ENCODE data around the gene DIP2C.
"Not testable (repeated sequence)": the region's sequence is repeated elsewhere in the genome, so short reads cannot be mapped to it uniquely, and the experiment has no call there.

DIP2C gene, protein sequence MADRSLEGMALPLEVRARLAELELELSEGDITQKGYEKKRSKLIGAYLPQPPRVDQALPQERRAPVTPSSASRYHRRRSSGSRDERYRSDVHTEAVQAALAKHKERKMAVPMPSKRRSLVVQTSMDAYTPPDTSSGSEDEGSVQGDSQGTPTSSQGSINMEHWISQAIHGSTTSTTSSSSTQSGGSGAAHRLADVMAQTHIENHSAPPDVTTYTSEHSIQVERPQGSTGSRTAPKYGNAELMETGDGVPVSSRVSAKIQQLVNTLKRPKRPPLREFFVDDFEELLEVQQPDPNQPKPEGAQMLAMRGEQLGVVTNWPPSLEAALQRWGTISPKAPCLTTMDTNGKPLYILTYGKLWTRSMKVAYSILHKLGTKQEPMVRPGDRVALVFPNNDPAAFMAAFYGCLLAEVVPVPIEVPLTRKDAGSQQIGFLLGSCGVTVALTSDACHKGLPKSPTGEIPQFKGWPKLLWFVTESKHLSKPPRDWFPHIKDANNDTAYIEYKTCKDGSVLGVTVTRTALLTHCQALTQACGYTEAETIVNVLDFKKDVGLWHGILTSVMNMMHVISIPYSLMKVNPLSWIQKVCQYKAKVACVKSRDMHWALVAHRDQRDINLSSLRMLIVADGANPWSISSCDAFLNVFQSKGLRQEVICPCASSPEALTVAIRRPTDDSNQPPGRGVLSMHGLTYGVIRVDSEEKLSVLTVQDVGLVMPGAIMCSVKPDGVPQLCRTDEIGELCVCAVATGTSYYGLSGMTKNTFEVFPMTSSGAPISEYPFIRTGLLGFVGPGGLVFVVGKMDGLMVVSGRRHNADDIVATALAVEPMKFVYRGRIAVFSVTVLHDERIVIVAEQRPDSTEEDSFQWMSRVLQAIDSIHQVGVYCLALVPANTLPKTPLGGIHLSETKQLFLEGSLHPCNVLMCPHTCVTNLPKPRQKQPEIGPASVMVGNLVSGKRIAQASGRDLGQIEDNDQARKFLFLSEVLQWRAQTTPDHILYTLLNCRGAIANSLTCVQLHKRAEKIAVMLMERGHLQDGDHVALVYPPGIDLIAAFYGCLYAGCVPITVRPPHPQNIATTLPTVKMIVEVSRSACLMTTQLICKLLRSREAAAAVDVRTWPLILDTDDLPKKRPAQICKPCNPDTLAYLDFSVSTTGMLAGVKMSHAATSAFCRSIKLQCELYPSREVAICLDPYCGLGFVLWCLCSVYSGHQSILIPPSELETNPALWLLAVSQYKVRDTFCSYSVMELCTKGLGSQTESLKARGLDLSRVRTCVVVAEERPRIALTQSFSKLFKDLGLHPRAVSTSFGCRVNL (N-terminal part only)

DNA sequence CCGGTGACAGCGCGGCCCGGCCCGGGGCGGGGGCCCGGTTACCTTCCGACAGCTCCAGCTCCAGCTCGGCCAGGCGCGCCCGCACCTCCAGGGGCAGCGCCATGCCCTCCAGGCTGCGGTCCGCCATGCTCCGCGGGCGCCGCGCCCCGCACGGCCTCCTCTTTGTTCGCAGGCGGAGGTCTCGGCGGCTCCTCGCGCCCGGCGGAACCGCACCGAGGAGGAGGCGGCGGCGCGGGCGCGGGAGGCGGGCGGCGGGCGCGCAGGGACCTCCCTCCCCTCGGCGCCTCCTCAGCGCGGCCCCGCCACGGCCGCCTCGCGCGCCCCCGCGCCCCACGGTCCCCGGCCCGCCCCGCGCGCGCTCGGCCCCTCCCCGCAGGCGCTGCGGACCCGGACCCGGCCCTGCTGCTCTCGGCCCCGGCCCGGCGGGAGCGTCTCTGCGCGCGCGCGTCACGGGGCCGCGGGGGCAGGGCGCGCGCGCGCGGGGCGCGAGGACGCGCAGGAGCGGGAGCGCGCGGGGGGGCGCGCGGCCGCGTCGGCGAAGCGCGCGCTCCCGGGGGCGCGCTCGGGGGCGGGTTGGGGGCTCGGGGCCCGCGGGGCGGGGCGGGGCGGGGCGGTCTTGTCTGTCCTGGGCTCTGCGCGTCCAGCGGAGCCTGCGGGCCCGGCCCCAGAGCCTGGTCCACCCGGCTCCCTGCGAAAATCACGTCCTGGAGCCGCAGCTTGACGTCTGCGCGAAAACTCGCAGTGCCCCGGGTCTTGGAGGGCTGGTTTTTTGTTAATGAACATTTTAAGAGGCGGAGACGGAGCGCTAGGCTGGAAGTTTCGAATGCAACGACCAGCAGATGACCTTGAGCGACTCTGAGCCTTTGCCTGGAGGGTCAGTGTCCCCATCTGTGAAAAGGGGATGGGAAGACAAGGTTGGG, at the start of gene DIP2C:
TSS of gene DIP2C (minus strand) at position 217 of the 920 bp plus-strand sequence. CDS start at position 127, 90 bp downstream.
- peak; percentile 85 for DNase-seq

DNA sequence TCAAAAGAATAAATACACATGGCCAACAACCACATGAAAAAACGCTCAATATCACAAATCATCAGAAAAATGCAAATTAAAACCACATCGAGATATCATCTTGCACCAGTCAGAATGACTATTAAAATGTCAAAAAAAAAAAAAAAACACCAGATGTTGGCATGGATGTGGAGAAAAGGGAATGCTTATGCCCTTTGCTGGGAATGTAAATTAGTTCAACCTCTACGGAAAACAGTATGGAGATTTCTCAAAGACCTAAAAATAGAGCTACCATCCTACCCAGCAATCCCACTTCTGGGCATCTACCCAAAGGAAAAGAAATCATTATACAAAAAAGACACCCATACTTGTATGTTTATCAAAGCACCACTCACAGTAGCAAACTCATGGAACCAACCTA, 45.0 kb upstream of the DIP2C start:
- no peak for DNase-seq

DNA sequence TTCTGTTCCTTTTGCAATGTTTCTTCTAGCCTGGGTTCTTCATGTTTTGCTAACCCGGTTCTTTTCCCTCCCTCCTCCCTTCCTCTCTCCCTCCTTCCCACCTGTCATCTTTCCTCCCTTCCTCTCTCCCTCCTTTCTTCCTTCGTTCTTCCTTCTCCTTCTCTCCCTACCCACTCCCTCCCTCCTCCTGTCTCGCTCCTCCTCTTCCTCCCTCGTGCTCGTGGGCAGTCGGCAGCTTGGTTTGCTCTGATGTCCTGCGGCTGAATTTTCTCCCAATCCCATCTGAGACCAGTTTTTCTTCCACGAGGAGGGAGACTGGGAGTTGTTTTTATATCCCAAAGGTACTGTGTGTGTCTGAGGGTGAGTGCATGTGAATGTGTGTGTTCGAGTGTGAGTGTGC, 43.6 kb upstream of the DIP2C start:
- DNase-seq = no peak

DNA sequence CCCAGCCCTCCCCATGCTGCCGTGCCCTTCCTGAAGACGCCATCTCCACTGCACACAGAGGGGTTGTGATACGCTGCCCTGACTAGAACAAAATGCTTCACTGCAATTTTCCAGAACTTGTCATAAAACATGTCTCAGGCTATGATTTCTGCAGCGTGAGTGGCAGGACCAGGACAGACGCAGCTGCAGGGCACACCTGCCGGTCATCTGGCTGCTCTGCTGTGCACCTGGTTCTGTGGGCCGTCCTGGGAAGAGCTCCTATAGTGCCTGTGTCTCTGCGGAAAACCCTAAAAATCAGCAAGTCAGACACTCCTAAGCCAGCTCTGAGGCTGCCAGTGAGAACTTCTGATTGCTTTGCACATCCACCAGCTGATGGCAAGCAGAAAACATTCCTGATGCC, 39.7 kb upstream of the DIP2C start:
- DNase-seq = no peak

DNA sequence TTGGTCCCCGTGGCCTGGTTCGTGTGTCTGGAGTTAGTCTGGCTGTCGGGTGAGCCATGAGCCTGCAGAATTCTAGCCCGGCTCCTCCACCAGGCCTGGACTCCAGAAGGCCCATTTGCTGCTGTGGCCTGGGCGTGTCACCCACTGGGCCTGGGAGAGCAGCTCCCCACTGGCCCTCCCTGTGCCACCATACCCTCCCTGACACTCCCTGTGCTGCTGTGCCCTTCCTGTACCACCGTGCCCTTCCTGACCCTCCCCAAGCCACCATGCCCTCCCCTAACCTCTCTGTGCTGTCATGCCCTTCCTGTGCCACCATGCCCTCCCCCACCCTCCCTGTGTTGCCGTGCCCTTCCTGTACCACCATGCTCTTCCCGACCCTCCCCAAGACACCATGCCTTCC, 39.1 kb upstream of the DIP2C start:
- DNase-seq = no peak

DNA sequence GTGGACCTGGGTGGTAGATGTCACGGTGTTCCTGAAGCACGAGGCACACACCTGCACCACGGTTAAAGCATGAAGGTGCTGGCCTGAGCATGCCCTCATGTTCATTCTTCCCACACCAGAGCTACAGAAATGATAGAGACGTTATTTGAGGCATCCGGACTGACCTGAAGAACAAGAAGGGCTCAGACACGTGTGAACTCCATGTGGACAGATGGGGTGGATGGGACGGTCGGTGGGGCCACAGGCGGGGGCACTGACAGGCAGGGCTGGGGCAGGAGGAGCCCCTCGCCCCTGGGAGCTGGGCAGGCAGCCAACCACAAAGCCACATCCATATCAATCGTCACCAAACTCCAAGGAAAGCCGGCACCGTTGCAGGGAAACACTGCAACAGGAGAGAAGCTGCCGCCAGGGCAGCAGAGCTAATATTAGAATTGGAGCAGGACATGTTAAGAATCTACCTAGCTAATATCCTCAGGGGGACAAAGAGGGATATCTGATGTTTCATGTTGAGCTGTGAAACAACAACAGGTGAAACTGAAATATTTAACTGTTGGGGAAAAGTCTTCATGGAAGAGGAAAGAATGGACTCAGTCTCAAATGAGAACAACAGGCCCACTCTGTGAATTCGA, 37.8 kb upstream of the DIP2C start:
- DNase-seq = no peak

DNA sequence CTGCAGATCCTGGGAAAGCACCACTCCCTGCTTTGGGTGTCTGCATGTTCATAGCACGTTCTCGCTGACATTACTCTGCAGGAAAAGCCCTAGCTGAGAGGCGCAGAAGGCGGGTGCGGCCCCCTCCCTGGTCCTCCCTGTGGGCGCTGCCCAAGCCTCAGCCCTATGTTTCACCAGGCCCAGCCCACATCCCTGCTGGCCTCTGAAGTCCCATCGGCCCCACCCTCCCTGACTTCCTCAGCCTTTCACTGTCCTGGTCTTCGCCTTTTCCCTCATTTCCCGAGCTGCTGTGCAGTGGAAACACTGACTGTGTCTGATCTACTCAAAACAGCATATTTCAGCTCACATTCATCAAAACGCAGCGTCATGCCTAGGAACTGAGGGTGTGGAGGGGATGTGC, 36.3 kb upstream of the DIP2C start:
- DNase-seq = peak; percentile 41

DNA sequence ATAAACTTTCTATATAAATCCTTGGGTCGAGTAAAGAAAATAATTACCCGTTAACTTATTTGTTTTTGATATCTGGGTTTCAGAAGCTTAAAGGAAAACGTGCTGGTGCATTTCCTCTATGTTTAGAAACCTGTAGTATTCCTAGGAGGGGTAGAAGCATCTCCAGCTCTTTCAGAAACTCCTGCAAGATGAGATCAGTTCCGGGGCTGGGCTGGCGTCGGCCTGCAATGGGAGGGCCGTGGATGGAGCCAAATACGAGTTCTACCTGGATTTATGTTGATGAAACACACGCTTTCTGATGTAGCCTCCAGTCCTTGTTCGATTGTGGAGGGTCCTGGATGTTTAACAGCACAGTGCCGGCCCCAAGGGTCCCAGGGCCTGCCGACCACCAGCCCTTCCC, 35.8 kb upstream of the DIP2C start:
- DNase-seq = peak; percentile 32

DNA sequence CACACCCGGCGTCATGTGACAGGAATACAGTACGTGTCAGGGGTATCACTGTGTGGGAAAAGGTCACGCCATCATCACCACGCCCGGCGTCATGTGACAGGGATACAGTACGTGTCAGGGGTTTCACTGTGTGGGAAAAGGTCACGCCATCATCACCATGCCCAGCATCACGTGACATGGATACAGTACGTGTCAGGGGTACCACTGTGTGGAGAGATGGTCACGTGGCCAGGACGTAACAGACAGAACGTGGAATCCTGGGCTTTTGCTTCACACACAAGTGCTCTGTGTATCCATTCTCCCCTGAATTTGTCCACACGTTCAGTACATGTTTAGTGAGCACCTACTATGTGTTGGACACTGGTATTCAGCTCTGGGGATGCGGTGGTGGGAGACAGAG, 34.5 kb upstream of the DIP2C start:
- no peak for DNase-seq

DNA sequence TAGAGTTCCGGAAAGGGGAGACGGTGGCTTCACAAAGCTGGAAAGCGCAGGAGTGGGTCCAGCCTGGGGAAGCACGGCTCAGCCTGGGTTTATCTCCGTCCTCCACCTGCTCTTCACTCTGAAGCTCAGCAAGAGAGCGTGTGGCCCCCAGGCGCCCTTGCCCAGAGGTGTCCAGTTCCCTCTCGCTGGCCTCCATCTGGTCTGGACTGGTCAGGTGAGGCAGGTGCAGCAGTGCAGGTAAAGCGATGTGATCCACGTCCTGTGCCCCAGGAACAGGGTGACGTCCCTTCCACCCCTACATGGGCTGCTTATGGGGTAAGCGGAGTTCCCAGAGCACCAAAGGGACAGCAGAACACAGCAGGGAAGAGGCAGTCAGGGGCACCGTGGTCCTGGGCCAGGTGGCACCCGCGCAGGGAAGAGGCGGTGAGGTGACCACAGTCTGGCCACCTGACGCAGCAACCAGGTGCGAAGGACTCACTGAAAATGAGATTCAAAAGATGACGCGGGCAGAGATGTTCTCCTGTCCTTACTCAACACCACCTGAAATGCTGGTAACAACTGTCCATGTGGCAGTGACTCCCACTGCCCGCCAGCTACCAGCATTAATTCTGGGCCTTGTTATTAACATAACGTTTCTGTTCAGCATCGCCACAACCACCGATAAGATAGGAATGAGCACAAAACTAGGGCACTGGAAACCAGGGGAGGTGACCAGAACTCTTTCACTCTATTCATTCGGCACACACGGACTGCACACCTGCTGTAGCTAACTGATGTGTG, 33.0 kb upstream of the DIP2C start:
- DNase-seq = no peak

DNA sequence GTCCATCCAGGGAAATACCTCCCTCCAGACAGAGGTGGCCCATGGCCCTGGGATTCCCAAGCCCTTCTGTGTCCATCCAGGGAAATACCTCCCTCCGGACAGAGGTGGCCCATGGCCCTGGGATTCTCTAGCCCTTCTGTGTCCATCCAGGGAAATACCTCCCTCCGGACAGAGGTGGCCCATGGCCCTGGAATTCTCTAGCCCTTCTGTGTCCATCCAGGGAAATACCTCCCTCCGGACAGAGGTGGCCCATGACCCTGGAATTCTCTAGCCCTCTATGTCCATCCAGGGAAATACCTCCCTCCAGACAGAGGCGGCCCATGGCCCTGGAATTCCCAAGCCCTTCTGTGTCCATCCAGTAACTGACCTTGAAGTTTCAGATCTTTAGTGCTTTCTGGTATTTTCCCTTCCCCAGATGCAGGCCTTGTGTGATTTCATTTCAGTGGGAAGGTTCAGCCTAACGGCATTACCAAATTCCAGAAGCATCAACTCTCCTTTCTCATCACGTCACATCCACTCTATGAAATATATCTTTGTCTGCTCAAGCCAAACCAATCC, 28.8 kb upstream of the DIP2C start:
- no peak for DNase-seq

DNA sequence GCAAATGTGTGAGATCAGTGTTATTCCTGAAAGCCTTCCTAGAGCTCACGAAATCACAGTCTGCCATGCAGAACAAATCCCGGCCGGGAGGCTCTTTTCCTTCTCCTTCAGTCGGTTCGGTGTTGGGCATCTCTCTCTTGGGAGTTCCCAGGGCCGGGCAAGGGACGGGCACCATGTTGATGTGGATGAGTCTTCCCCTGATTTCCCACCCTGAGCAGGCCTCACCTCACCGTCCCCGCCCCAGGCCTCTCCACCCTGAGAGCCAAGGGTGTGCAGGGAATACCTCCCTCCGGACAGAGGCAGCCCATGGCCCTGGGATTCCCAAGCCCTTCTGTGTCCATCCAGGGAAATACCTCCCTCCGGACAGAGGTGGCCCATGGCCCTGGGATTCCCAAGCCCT, 28.0 kb upstream of the DIP2C start:
- no peak for DNase-seq

DNA sequence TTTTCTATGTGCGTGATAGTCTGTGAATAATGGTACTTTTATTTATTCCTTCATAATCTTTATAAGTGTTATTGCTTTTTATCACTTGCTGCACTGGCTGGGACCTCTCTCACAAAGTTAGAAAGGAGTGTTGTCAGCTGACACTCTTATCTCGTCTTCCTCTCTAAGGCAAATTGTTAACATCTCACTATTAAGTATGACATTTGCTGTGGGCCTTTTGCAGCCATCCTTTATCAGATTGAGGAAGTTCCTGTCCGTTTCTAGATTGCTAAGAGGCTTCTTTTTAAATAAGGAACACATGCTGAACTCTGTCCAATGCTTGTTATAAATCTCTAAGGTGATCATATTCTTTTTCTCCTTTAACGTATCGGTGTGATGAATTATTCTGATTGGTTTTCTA, 27.4 kb upstream of the DIP2C start:
- DNase-seq = no peak

DNA sequence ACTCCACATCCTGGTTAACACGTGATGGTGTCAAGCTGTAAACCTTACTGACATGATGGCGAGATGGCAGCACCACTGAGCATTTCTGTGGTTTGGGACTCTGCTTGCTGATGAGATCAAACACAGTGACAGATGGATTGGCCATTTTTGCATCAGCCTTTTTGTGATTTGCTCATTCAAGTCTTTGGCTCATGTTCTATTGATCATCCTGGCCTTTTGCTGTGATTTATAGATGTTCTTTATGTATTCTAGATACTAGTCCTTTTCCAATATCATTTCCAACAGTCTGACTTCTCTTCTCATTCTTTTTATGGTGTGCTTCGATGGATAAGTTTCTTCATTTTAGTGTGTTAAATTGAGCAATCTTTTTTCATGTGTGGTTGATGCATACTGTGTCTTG, 24.7 kb upstream of the DIP2C start:
- DNase-seq = no peak

DNA sequence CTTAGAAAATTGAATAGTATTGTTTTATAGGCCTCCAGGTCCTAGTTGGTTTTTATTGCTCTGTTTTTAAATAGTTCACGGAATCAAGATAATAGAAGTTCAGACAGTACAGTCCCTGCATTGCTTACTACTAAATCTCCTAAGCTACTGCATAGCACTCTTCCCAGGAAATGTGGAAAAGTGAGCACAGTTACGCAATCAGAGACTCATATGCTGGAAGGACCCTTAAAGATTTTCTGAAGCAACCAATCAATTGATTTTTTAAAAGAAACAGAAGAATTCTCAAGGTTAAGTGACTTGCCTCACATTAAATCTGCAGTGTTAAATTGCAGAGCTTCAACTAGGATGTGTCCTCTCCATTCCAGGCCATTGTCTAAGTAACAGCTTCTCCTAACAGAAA, 23.1 kb upstream of the DIP2C start:
- no peak for DNase-seq

DNA sequence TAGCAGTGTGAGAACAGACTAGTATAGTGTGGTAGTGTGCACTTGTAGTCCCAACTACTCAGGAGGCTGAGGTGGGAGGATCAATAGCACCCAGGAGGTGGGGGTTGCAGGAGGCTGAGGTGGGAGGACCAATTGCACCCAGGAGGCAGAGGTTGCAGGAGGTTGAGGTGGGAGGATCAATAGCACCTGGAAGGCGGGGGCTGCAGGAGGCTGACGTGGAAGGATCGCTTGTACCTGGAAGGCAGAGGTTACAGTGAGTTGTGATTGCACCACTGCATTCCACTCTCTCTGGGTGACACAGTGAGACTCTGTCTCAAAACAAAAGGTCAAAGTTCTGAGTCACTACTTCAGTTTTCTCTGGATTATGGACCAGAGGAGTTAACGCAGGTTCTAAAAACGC, 22.6 kb upstream of the DIP2C start:
- DNase-seq = no peak

DNA sequence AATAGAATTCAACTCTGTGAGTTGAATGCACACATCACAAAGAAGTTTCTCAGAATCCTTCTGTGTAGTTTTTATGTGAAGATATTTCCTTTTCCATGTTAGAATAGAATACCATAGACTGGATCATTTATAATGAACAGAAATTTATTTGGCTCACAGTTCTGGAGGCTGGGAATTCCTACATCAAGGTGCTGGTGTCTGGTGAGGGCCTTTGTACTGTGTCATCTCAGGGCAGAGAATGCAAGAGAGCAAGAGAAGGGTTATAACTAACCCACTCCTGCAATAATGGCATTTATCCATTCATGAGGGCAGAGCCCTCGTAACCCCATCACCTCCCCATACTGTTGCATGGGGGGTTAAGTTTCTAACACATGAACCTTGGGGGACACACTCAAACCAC, 18.4 kb upstream of the DIP2C start:
- DNase-seq = no peak

DNA sequence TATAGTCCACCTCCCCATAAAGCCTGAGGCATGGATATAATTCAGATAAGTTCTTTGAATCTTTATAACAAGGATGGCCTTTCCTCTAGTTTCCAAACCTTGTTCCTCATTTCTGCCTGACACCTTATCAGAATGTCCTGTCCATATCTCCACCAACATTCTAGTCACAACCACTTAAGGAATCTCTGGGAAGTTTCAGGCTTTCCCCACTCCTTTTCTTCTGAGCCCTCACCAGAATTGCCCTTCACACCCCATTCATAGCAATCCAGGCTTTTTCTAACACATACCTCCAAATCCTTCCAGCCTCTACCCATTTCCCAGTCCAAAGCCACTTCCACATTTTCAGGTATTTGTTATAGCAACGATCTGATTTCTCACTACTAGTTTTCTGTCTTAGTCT, 18.0 kb upstream of the DIP2C start:
- no peak for DNase-seq

DNA sequence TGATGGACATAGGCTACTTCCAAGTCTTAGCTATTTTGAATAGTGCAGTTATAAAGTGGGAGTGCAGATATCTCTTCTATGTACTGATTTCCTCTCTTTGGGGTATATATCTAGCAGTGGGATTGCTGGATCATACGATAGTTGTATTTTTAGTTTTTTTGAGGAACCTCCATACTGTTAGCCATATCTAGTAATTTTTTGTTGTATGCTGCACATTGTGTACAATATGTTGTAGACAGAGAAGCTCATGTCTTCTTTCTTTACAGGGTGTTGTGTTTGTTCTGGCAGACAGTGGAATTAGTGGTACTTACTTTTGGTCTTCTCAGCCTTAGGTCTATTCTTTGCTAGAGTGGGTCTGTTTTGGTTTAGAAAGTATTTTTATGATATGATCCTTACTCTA, 13.7 kb upstream of the DIP2C start:
- DNase-seq = no peak

DNA sequence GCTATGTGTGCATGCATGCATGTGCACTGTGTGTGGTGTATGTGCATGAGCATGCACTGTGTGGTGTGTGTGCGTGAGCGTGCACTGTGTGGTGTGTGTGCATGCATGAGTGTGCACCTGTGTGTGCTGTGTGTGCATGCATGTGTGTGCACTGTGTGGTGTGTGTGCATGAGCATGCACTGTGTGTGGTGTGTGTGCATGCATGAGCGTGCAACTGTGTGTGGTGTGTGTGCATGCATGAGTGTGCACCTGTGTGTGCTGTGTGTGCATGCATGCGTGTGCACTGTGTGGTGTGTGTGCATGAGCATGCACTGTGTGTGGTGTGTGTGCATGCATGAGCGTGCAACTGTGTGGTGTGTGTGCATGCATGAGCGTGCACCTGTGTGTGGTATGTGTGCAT, 10.7 kb upstream of the DIP2C start:
- DNase-seq = not testable (repeated sequence)
